NB4 (cell line): Measurements from ENCODE around the gene SCARB1.

Experiments
- MYC ChIP-seq: IDR thresholded peaks from 2 replicates; pipeline ENCODE4 v1.6.1; 2011; ENCODE audit warnings: low read depth, low read length
- TF ChIP-seq, protein P1 (sequence below): IDR thresholded peaks from one replicate; pipeline ENCODE4 v1.5.1; 2012; ENCODE audit warnings: low read depth, low read length

DNA sequence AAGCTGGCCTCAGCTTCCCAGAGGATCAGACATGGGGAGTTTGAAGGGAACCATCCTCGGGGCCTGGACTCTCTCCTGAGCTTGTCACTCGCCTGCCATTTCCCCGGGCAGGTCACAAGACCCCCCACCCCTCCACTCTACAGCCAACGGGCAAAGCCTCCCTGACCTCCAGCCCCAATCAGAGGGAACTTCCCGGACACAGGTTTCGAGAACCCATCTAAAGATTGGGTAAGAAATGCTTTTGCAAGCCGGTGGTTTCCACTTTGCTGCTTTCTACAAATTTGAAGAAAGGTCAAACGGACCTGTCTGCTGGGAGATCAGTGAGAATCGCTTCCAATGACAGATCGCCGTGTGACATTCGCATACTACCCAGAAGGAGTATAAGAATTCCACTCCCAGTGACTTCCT, 89.6 kb downstream of the SCARB1 start:
- no peak for TF ChIP-seq MYC
- TF ChIP-seq, protein P1, sequence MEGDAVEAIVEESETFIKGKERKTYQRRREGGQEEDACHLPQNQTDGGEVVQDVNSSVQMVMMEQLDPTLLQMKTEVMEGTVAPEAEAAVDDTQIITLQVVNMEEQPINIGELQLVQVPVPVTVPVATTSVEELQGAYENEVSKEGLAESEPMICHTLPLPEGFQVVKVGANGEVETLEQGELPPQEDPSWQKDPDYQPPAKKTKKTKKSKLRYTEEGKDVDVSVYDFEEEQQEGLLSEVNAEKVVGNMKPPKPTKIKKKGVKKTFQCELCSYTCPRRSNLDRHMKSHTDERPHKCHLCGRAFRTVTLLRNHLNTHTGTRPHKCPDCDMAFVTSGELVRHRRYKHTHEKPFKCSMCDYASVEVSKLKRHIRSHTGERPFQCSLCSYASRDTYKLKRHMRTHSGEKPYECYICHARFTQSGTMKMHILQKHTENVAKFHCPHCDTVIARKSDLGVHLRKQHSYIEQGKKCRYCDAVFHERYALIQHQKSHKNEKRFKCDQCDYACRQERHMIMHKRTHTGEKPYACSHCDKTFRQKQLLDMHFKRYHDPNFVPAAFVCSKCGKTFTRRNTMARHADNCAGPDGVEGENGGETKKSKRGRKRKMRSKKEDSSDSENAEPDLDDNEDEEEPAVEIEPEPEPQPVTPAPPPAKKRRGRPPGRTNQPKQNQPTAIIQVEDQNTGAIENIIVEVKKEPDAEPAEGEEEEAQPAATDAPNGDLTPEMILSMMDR = no peak
